Mesendoderm (in vitro differentiated cells): ENCODE data around the gene KIF16B.

Source experiments
- DNase-seq: peaks from one replicate; pipeline ENCODE4 v3.0.0; 2013
- H2AK5ac ChIP-seq: 2 replicates; pipeline ENCODE4 v1.6.1; 2013; ENCODE audit warnings: low read length, inconsistent platforms
- H2BK120ac ChIP-seq: 2 replicates; pipeline ENCODE4 v1.6.1; 2013; ENCODE audit warnings: low read depth, mild to moderate bottlenecking, low read length, moderate library complexity, mixed read lengths
- H2BK15ac ChIP-seq: replicated peaks from 2 replicates; pipeline ENCODE4 v1.6.1; 2013; ENCODE audit warnings: low read depth, mild to moderate bottlenecking, moderate library complexity
- H2BK5ac ChIP-seq: 2 replicates; pipeline ENCODE4 v1.6.1; 2013; ENCODE audit warnings: low read length, inconsistent platforms
- H3K18ac ChIP-seq: 2 replicates; pipeline ENCODE4 v1.6.1; 2013; ENCODE audit warnings: mild to moderate bottlenecking, low read length, mixed read lengths
- H3K23ac ChIP-seq: one replicate; pipeline ENCODE4 v1.6.1; 2013; ENCODE audit warnings: low read length
- H3K27ac ChIP-seq: 2 replicates; pipeline ENCODE4 v1.5.1; 2013; ENCODE audit warnings: low read depth, mild to moderate bottlenecking, inconsistent platforms, low read length, moderate library complexity
- H3K27me3 ChIP-seq: 2 replicates; pipeline ENCODE4 v1.6.1; 2013; ENCODE audit warnings: low read length, control low read depth, mild to moderate bottlenecking, inconsistent platforms; ENCODE audit not compliant: insufficient read depth, poor library complexity
- H3K36me3 ChIP-seq: 2 replicates; pipeline ENCODE4 v1.6.1; 2013; ENCODE audit warnings: low read length, inconsistent platforms; ENCODE audit not compliant: control insufficient read depth, insufficient read depth
- H3K4ac ChIP-seq: one replicate; pipeline ENCODE4 v1.6.1; 2013; ENCODE audit warnings: low read depth, mild to moderate bottlenecking, low read length, moderate library complexity
- H3K4me1 ChIP-seq: 2 replicates; pipeline ENCODE4 v1.6.1; 2013; ENCODE audit warnings: low read depth, low read length, inconsistent platforms; ENCODE audit not compliant: control insufficient read depth
- H3K4me2 ChIP-seq: 2 replicates; pipeline ENCODE4 v1.6.1; 2013; ENCODE audit warnings: low read length
- H3K4me3 ChIP-seq: 2 replicates; pipeline ENCODE4 v1.5.1; 2013; ENCODE audit warnings: mild to moderate bottlenecking, low read length
- H3K56ac ChIP-seq: one replicate; pipeline ENCODE4 v1.6.1; 2013; ENCODE audit warnings: low read length
- H3K79me1 ChIP-seq: 2 replicates; pipeline ENCODE4 v1.6.1; 2013; ENCODE audit warnings: low read length, inconsistent platforms
- H3K79me2 ChIP-seq: 2 replicates; pipeline ENCODE4 v1.6.1; 2013; ENCODE audit warnings: mild to moderate bottlenecking, low read length; ENCODE audit not compliant: control insufficient read depth, insufficient read depth
- H3K9ac ChIP-seq: 2 replicates; pipeline ENCODE4 v1.6.1; 2013; ENCODE audit warnings: low read length, inconsistent platforms
- H4K5ac ChIP-seq: one replicate; pipeline ENCODE4 v1.6.1; 2013; ENCODE audit warnings: low read length
- H4K8ac ChIP-seq: one replicate; pipeline ENCODE4 v1.6.1; 2013; ENCODE audit warnings: low read depth, mild to moderate bottlenecking, control low read depth, low read length, moderate library complexity
- WGBS: extraction: QIAGEN DNeasy Blood & Tissue Kit; methylation state at CpG from one replicate; pipeline ENCODE4 v1.1.7; 2013; ENCODE audit warnings: low lambda C conversion rate, missing lambda C conversion rate; ENCODE audit not compliant: insufficient coverage; ENCODE audit errors: extremely low coverage; 5-methylcytosine and 5-hydroxymethylcytosine counted together

The KIF16B gene

DNA sequence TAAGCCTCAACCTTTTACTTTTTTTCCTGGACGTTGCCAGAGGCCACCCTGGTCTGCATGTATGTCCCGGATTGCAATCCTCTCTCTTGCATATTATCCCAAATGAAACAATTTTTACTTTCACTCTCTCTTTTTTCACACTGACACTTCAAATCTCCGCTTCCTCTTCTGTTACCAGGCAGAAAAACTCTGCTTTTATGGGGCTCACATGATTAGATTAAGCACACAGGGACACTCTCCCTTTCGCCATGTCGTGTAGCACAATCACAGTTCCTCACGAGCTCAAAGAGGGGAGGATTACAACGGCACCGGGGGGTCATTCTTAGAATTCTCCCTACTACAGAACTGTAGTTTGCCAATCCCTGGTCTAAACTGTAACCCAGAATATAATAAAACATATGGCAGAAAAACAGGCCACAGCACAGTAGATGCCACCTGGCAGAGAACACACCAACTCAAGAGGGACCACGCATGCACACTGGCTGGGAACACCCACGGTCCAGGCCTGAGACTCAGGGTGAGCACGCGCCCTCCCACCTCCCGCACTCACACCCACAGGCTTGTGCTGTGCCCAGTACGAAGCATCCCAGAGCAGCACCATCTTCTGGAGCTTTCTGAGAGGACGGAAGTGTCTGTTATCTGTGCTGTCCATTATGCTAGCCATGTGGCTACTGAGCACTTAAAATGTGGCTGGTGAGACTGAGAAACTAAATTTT is 288.7 kb downstream of the KIF16B start:
- no peak overlapping the region for H3K27ac ChIP-seq

DNA sequence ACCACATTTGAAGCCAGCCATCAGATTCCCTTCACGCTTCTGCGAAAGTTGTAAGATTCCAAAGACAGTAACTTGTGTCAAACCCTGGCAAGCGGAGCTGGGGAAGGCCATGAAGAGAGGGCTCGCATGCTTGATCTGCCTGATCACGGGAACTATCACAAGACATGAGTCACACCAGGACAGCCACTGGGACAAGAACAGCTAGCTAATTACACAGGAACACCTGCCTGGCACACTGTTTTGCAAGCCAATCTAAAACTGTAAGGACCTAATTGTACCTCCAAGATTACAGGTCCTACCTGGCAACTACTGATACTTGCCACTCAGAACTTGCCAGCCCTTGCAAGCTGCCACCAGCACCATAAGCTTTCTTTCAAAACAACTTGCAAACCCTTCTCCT is 289.3 kb downstream of the KIF16B start:
- H3K23ac ChIP-seq, result no peak overlapping the region
- no peak overlapping the region for H3K56ac ChIP-seq
- H2AK5ac ChIP-seq, result no peak overlapping the region
- no peak overlapping the region for H4K5ac ChIP-seq
- H3K4me1 ChIP-seq, result no peaks in the 10 kb centered on the region
- H3K79me1 ChIP-seq, result no peaks in the 10 kb centered on the region
- no peak overlapping the region for H2BK5ac ChIP-seq
- no peak overlapping the region for H4K8ac ChIP-seq
- H2BK120ac ChIP-seq, result no peak overlapping the region
- no peaks in the 10 kb centered on the region for H3K79me2 ChIP-seq
- no peak overlapping the region for H3K9ac ChIP-seq
- H3K36me3 ChIP-seq, result no peaks in the 10 kb centered on the region
- no peaks in the 10 kb centered on the region for H3K27me3 ChIP-seq
- no peak overlapping the region for H3K4ac ChIP-seq
- peak; percentile 22 for DNase-seq
- no peak overlapping the region for H2BK15ac ChIP-seq
- no peak overlapping the region for H3K18ac ChIP-seq
- WGBS, result no CpG with 5 or more reads among the region's 5 CpGs
- H3K27ac ChIP-seq, result no peak overlapping the region
- no peak overlapping the region for H3K4me3 ChIP-seq
- H3K4me2 ChIP-seq, result no peak overlapping the region

More for the DNA sequence above, 288.7 kb downstream of the KIF16B start:
- H3K56ac ChIP-seq, result no peak overlapping the region
- H2BK120ac ChIP-seq, result no peak overlapping the region
- no peak overlapping the region for H4K5ac ChIP-seq
- H2BK15ac ChIP-seq, result no peak overlapping the region
- no peaks in the 10 kb centered on the region for H3K79me1 ChIP-seq
- no peak overlapping the region for H2BK5ac ChIP-seq
- H3K4ac ChIP-seq, result no peak overlapping the region
- no peak overlapping the region for H3K4me2 ChIP-seq
- no peak overlapping the region for H3K23ac ChIP-seq
- no CpG with 5 or more reads among the region's 15 CpGs for whole genome bisulfite sequencing
- H3K4me1 ChIP-seq, result no peaks in the 10 kb centered on the region
- no peak overlapping the region for H2AK5ac ChIP-seq
- H3K18ac ChIP-seq, result no peak overlapping the region
- no peaks in the 10 kb centered on the region for H3K36me3 ChIP-seq
- no peaks in the 10 kb centered on the region for H3K79me2 ChIP-seq
- H3K9ac ChIP-seq, result no peak overlapping the region
- H3K4me3 ChIP-seq, result no peak overlapping the region
- H3K27me3 ChIP-seq, result no peaks in the 10 kb centered on the region
- no peak overlapping the region for H4K8ac ChIP-seq
- no peak for DNase-seq

DNA sequence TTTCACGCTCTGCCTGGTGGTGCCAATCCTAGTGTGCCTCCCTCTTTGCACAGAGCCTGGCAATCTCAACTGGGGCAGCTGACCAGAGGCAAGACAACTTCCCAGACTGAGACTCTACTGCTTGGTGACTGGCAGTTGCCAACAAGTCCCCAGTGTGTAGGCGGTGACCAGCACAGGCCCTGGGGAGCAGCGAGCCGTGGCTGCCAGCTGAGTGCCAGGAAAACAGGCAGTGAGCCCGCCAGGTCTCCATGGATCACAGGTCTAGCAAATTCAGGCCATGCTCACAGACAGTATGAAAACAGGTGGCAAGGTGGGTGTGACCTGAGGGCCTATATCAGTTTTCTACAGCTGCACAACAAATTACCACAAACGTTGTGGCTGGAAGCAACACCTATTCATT is 289.9 kb downstream of the KIF16B start:
- Histone ChIP-seq H3K18ac (no peak overlapping the region), H4K8ac (no peak overlapping the region), H2BK120ac (no peak overlapping the region), H3K4me2 (no peak overlapping the region), H3K56ac (no peak overlapping the region), H3K4ac (no peak overlapping the region), H2AK5ac (no peak overlapping the region), H3K23ac (no peak overlapping the region), H3K36me3 (no peaks in the 10 kb centered on the region), H3K27me3 (no peaks in the 10 kb centered on the region), H3K4me1 (no peaks in the 10 kb centered on the region), H2BK15ac (no peak overlapping the region), H3K79me1 (no peaks in the 10 kb centered on the region), H3K79me2 (no peaks in the 10 kb centered on the region), H2BK5ac (no peak overlapping the region), H3K27ac (no peak overlapping the region), H3K4me3 (no peak overlapping the region), H4K5ac (no peak overlapping the region), H3K9ac (no peak overlapping the region)
- DNase-seq, result no peak
- WGBS, result no CpG with 5 or more reads among the region's 6 CpGs

DNA sequence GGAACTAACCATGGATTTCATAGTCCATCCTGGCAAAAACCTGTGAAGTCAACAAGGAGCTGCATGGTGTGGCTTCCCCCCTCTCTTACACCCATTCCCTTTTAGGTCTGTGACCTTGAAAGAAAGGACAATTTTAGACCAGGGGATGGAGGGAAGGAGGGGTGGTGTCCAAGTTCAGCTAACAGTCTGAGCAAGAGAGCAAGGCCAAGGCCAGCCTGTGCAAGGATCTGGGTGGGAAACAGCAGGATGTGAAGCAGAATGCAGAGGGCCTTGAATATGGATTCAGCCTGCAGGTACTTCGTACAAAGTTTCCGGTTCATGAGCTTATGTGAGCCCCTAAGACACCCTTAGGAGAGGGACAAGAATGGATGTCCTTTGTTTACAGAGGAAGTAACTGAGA is 293.0 kb downstream of the KIF16B start:
- no peaks in the 10 kb centered on the region for H3K36me3 ChIP-seq
- H2BK15ac ChIP-seq, result no peak overlapping the region
- no peak overlapping the region for H3K56ac ChIP-seq
- DNase-seq, result no peak
- no peak overlapping the region for H3K27ac ChIP-seq
- no peak overlapping the region for H2BK5ac ChIP-seq
- no peaks in the 10 kb centered on the region for H3K79me1 ChIP-seq
- H3K23ac ChIP-seq, result no peak overlapping the region
- no peak overlapping the region for H3K4me3 ChIP-seq
- no peak overlapping the region for H2AK5ac ChIP-seq
- H3K4ac ChIP-seq, result no peak overlapping the region
- H4K5ac ChIP-seq, result no peak overlapping the region
- no peak overlapping the region for H4K8ac ChIP-seq
- no peaks in the 10 kb centered on the region for H3K27me3 ChIP-seq
- WGBS, result no CpG with 5 or more reads among the region's 2 CpGs
- no peak overlapping the region for H3K9ac ChIP-seq
- no peaks in the 10 kb centered on the region for H3K79me2 ChIP-seq
- H3K4me2 ChIP-seq, result no peak overlapping the region
- no peak overlapping the region for H2BK120ac ChIP-seq
- H3K18ac ChIP-seq, result no peak overlapping the region
- H3K4me1 ChIP-seq, result no peaks in the 10 kb centered on the region

DNA sequence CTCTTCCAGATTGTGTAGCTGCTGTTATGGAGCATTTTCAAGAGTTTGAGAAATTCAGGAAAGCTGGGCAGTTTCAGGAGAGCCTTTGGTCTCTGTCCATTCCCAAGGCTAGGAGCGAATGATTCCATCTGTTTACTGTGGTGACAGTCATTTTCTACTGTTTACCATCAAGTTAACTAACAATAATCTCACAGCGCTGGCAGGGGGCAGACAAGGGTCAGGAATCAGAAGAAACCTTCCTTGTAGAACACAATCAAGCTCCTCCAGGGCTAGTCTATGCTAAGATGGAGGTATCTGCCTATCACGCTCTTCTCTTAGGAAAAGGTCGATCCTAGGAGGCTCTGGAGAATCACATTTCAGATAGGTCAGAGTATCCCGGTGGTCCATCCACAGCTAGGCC is 293.9 kb downstream of the KIF16B start:
- WGBS, result no CpG with 5 or more reads among the region's 5 CpGs
- no peak overlapping the region for H4K8ac ChIP-seq

More for the DNA sequence above, 293.9 kb downstream of the KIF16B start:
- Histone ChIP-seq H3K79me2 (no peaks in the 10 kb centered on the region), H3K27ac (no peak overlapping the region), H2AK5ac (no peak overlapping the region), H2BK5ac (no peak overlapping the region), H4K5ac (no peak overlapping the region), H2BK15ac (no peak overlapping the region), H2BK120ac (no peak overlapping the region), H3K18ac (no peak overlapping the region), H3K4me1 (no peaks in the 10 kb centered on the region), H3K27me3 (no peaks in the 10 kb centered on the region), H3K79me1 (no peaks in the 10 kb centered on the region), H3K23ac (no peak overlapping the region), H3K9ac (no peak overlapping the region), H3K56ac (no peak overlapping the region), H3K4ac (no peak overlapping the region), H3K36me3 (no peaks in the 10 kb centered on the region), H3K4me2 (no peak overlapping the region), H3K4me3 (no peak overlapping the region)
- peak; percentile 61 for DNase-seq
